Right lung (tissue), 5 donors: ENCODE data around the gene NEDD9. TPM values are rescaled to one million over a fixed set of nuclear protein-coding genes. Genes with fewer than 3 reads are reported as not detected.
A peak's percentile ranks its signal among the peaks of the same experiment; 100 is the strongest.

Source experiments
- DNase-seq, 2 donors: peaks; one replicate each; pipeline ENCODE4 v3.0.0-alpha.2; 2013
- polyA plus RNA-seq, 5 donors: library from polyadenylated mRNA; unstranded; fragments of 120-200 nt; gene quantifications; one replicate each; pipeline versions ENCODE4 v1.2.1 to v1.2.3, GENCODE V29; 2013; ENCODE audit warnings: inconsistent platforms in 1 of 5, low replicate concordance in 1 of 5; ENCODE audit not compliant: insufficient read length in 5 of 5, insufficient read depth in 1 of 5

Gene NEDD9
- polyA plus RNA-seq, 5 donors: 42.1 to 68.7 (median 53.1) TPM

DNA sequence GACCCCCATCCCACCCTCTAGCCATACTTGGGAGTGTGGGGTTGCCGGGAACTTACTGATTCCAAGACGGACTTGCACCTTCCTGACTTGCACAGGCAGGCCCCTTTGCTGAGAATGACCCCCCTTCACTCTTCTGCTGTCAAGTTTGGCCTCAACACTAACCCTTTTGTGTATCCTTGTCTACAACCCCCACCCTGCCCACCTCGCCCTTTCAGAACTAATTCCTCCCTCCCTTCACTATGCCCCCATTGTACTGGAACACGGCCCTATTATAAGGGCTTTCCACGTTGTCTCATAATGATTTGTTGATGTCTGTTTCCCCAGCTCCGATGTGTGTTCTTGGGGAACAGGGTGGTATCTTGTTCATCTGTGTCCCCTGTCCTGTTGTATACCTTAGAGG, 4.4 kb upstream of the NEDD9 start:
- DNase-seq: no peak

DNA sequence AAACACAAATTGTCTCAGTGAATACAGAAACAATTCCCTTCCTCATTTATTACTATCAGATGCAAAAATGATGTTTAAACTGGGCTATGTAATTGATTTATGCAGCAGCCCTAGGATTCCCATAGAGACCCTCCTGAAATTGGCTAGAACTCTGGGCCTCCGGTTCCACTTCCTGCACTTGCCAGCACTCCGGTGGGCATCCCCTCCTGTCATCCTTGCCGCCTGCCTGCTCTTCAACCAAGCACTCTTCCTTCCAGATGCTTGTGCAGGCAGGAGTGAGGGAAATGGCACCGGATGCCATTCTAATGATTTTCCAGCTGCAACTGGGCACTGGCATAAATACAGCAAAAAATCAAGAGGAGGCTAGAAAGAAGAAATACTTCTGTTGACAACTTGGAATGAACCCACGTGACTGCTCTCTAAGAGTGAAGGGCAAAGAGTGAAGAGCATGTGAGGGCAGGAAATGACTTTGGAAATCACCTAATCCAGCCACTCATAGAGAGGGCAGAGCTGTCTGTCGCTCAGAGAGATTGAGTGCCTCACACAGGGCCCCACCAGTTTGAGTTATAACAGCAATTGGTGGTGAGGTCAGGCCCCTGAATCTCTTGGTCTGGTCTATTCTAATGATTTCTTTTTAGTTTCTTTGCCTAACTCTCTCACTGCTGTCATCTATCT, 3.7 kb upstream of the NEDD9 start:
- peak in 1 of 2 donors; percentile 48 for DNase-seq

DNA sequence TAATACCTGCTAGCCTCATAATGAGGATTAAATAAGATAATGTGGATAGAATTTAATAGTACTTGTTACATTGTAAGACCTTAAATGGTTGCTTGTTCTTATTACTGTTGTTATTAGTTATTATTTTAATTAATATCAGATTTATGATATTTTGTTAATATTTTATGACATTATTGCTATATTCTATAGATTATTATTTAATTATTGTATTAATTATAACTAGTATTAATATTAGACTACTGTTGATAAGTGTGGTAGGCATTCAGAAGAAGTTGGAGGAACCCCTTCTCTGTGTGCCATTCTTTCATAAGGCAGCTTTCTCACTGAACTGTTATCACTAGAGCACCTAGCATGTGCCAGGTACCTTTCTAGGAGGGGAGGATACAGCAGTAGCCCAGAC, 2.6 kb upstream of the NEDD9 start:
- no peak for DNase-seq

DNA sequence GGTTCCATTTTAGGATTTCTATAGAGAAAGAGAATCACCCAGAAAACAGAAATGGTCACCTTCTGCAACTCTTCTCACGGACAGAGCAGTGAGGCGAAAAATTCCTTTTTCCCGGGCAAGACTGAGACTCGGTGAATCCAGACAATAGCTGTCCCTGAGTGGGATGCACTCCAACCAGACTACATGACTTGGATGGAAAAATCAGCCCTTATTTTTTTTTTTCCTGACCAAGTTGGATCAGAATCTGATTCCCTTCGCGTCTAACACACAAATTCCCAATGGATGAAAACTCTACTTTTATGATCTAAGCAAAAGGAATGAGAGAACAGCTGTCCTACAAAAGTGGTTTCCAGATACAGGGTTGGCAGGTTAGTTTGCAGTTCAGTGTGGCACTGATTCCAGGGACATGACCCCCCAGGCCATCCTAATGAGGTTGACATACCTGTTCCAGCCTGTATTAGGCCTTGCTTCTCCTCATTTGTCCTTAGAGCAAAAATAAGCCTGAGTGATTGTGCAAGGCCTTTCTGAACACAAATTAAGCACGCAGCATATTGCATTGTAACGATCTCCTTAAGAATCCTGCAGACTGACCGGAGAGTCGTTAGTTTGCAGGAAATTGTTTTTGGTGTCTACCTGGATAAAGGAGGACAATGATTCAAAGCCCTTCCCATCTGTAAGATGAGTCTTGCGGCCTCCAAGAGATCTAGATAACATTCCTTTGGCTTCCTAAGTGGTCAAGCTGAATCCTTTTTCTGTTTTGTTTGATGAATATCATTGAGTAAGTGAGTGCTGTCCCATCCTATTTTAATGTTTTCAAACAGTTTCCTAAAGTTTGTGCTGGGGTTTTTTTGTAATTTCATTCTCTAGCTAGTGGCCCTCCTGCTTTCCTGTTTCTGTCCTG, 1.5 kb upstream of the NEDD9 start:
- DNase-seq: no peak

DNA sequence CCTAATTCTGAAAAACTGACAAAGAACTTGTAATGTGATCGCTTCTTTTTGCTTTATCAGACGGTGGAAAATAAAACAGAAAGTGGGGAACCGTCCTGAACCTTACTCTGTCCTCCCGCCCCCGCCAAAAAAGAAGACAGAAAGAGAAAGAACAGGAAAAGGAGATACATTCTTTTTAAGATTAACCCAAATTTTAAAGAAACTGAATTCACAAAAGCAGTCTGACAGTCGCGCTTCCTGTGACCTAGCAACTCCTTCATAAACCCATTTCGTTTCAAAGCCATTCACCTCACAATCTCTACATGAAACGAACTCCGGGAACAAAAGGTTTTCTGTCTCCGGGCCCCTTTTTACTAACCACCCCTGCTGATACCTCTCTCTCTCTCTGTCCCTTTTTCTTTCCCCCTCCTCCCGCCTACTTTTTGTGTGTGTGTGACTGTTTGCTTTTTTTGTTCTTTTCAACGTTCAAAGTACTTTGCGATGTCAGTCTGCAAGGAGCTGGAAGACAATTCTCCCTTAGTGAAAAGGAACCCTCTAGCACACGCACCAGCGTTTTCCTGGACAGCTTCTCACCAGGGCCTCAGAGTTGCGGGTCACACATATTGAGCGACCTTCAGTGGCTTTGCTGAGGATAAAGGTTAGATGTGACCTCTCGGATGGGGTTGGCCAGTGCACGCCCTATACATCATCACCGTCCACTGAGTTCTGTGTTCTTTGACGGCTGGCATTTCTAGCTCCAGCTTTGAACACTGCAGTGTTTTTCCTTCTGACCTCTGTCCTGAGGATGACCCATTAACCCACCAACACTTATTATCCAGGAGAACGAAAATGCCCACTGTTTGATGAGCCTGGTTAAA, 530 bp upstream of the NEDD9 start:
- no peak for DNase-seq

DNA sequence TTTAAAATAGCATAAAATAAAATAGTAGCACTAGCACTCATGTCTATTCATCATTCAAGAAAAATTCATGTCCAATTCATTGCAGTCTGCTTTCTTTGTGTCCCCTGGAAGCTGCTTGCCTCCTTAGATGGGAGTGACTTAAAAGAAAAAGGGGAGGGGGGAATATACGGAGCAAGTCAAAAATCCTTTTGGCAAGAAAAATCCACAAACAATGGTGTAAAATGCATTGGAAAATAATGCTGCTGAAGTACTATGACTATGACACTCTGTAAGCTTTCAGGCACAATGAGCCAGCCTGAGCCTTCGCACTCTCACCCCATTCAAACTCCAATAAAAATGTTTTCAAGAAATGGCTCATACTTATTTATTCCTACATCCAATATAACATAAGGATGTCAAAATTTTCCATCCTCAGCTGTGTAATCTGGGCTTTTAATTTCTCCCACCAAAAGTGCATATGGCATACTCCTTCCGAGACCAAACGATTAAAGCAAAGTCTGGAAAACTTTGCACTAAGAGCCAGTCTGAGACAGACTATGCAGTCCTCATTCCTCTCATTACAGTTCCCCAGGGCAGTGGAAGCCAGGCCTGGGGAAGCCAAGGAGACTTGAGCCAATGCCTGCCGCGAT, 790 bp downstream of the NEDD9 start:
- no peak for DNase-seq

DNA sequence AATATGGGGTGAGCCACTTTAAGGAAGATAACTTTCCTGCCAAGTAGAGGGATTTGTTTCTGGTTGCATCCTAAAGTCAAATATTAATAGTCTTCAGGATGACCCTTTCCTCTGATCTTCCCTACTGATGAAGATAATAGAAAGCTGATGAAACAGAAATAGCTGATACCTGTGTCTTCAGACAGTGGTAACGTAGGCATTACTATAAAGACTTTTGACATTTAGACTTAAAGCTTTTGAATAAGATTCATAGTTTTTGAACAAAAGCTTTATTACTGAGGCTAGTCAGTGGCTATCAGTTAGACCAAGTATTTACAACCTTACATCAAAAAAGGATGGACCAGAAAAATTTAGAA, 1.4 kb downstream of the NEDD9 start:
- DNase-seq: no peak

DNA sequence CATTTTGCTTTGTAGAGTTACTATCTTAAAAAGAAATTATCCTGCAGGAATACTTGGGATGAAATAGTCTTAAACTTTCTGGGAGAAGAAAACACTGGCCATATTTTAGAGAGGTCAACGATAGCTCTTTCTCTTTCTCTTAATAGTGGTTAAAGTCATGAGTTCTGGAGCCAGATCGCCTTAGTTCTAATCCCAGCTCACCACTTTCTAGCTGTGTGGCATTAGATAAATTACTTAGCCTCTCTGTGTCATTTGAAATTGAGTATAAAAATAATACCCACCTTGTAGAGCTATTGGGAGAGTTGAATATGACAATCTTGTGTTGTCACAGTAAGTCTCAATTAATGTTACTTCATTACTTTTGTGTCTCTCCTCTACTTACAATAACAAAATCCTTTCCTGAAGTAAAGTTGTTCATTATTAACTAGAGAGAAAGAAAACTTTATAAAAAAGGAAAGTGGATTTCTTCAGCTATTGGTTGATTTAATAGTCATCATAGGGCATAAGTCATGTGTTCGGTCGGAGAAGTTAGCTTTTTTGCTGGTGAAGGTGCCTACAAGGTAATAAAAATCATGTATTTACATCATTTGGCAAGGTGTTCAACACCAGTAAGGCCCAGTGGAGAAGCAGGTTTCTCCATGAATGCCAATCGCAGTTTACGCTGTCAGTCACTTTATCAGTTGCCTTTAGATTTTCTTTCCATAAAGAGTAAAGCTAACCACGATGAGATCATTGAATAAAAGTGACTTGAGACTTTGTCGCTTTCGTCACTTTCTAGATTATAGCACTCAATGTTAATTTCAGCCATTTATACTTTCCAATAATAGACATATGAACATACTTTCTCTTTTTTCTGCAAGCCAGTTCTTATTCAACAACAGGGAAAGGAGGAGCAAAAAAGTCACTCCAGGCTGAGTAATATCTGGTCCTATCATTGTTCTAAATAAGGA, 2.0 kb downstream of the NEDD9 start:
- no peak for DNase-seq

DNA sequence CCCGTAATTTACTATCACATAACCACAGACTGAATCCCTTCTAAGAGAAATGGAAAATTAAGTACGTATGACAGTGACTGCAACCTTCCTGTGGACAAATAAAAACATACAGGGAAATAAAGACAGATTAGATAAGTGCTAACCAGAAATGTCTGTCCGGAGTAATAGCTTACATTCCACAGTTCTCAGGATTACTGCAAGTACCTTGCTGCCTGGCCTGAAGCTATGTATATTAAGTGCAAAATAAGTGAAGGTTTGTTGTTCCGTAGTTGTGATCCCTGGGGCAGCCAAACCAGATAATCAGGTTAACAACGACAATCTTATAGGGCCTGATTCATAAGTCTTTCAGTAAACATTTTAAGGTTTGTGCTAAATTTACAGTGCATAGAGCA, 2.8 kb downstream of the NEDD9 start:
- no peak for DNase-seq

DNA sequence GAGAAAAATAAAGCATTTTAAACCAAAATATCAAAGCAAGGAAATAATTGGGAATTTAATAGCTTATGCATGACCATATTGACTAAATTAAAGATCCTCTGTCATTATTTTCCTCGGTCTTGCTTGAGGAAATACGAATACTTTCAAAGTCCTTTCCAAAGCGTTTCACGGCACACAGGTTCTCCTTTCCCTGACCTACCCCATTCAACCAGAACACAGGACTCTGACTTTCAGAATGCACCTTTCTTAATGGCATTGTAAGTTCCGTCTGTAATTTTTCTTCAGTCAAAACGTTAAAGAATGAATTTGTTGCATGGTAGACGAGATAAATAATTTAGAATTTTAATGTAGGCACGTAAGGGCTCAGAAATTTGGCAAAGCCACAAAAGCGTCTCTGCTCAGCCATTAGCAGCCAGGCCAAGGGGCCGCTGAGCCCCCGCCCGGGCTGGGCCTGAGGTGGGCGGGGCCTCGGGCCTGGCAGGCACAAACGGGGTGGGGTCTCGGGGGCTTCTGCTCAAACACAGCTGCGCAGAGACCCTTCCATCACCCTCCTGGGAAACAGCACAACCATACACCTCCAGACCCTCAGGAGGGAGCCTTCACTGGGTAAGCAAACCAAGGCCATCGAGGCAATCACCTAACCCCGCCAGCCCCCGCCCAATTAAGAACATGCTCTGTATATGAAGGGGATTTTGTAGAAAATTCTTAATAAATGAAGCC, 3.4 kb downstream of the NEDD9 start:
- no peak for DNase-seq

DNA sequence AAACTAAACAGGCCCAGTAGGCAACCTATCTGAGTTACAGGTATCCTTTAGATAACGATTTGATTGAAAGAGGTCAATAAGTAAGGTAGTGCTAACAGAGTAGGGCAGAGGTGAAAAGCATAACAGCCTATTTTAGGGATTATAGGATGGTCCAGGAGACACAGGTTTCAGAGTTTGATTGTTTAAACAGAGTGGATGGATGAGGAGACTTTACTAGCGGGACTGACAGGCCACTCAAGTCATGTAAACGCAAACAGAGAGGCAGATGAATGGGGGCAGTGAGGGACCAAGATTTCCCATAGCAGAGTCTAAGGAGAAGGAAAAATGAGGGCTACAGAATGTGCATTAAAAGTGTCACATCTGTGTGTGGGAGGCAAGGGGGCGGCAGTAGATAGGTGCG, 4.8 kb downstream of the NEDD9 start:
- DNase-seq: no peak

DNA sequence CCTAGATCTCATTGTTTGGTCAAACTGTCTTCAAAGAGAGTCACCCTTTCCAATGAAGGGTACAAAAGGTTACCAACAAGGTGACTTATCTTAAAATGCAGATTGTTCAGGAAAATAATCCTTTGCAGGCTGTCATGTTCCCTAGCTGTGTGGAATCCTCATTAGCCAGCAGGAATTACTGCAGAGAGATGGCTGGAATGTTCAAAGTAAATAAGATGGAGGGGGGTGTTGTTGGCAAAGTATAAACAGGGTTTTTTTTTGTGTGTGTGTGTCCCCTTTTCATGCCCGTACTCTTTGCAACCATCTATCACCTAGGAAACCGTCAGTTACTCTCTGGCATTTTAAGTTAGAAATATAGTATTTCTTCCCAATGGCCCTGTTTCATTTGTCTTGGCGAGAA, 6.5 kb downstream of the NEDD9 start:
- no peak for DNase-seq

DNA sequence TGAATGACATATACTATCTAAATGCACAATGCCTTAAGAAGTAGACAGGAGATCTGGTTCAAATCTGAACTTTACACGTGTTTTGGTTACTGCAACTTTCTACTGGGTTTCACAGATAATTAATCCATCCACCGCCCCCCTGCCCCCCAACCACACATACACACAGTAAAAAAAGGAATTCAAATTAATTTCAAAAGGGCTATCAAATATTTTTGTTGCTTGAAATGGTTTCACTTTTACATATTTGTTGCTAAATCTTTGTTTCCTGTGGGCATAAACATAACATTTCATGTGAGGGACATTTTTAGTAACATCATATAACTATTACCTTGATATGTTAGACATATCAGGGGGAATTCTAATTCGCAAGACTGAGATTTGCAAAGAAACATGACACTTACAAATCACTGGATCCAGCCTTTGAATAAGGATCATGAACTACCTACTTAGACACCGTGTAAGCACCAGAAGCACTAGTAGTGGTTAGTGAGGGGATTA, 7.5 kb downstream of the NEDD9 start:
- no peak for DNase-seq

DNA sequence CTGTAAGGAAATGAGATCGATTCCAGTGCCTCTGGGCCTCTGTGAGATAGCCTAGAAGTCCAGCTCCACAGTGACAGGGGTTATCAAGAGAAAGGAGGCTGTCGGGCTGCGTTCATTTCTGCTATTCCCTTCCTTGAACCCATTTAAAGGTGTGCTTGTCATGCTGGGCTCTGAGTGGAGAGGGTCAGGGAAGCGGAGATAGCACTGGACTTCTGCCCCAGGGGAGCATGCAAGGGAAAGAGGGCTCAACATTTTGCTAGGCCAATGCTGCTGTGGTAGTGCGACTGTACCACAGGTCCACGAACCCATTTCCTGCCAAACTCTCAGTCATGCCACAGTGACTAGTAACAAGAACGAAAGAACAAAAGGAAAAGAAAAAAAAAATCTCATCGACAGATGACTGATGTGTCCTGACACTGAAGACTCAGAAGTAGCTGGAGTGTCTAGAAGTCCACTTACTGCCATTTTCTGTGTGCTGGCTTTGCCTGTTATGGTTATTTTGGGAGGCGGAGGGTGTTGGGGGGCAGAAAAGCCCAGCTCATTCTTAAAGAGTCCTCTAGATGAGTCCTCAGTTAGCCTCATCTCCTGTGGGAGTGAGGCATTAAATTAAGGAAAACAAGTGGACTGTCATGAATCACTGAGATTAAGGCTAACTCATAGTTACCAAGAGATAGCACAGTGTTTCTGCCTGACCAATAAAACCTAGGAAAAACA, 8.1 kb downstream of the NEDD9 start:
- no peak for DNase-seq

DNA sequence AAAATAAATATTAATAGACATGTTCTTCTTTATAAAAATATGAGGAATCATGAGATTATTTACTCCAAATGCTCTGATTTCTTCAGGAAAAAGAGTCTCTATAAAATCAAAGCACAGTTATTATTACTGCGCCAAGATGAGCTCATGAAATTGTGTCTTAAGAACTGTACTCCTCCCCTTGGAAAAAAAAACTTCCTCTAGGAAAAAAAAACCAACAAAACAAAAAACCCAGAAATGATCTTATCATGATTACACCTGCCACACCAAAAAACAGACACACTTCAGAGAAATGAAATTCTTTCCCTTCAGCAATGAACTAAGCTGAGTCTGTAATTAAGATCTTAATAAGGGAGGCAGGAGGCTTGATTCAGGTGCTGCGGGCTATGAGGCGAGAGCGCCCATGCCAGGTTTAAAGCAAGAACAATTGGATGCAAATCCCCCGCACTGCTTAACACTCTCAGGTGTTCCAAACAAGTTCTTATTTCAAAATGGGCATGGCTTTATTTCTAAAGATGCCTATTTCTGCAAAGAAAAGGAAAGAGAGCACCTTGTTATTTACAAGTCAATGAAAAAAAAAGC, 9.1 kb downstream of the NEDD9 start:
- DNase-seq: no peak

DNA sequence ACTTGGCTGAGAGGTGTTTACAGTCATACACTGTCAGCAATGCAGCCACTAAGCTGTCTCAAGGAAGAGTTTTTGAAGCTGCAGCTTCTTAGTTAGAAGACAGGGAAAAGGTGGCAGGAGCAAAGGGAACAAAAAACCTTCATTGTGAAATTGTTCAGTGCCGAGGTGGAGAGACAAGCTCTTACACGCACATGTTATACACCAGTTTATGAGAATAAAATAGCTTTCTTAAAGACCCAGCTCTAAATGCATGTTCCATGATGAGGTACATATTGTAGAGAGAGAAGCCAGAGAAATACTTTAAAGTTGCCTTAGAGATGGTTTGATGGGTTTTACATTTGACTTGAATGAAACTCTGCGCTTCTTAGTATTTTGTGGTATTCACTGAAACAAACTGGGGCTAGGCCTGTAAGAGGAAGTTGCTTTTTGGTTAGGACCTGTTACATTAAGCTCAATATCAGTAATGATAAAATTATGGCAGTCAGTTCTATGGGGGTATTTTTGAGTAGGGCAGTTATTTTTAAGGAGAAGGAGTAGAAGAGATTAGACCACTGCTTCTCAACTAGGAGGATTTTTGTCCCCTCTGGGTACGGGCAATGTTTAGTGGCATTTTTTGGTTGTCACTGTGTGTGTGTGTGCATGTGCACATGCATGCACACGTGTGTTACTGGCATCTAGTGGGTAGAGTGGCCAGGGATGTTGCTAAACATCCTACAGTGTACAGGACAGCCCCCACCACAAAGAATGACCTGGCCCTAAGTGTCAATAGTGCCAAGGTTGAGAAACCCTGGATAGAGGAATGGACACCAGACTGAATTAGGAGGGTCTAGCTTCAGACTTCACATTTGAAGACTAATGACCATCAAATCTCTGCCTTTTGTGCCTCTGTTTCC, 9.8 kb downstream of the NEDD9 start:
- DNase-seq: no peak

DNA sequence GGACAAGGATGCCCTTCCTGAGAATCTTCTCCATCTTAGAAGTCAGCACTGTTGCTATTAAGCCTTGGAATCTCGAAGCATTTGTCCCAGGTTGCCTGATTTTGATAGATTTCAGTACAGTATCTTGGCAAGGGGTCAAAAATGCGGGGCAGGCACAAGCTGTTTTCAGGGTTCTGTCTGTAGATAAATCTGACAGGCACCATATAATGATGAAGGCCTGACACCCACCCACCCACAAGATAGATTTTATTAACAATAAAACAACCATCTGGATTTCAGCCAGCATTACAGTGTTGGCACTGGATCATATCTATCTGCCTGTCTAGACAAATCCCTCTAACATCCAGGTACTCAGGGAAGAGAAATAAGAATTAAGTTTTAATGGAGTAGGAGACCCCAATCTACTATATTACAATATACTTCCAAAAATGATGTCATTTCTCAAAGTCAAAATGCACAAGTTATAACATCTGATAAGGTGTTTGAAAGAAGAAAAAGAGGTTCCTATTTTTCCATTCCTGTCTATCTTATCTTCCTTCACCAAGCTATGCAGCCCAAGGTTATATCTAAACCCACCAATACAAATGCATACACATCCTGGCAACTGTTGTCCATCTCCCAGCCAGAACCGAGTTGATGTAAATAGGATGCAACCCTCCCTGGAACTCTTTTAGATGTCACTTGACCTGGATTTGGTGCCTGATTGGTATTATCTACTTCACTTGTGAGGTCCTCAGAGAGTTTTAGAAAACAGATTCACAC, 10.7 kb downstream of the NEDD9 start:
- DNase-seq: no peak
